GM04504 (cell line): ENCODE measurements around the gene MXRA7.

Experiments used
- DNase-seq: peaks from one replicate; pipeline ENCODE4 v3.0.0-alpha.2; 2012; ENCODE audit warnings: low read depth

MXRA7 gene

GRCh38 chr17:76677406-76677805, 33.4 kb downstream of the MXRA7 start:
- DNase-seq = no peak

- DNase-seq = no peak
These were observed 34.1 kb downstream of the MXRA7 start for GRCh38 chr17:76676629-76677028.

GRCh38 chr17:76675648-76676047, 35.1 kb downstream of the MXRA7 start:
- no peak for DNase-seq

- no peak for DNase-seq
These were observed 36.2 kb downstream of the MXRA7 start for GRCh38 chr17:76674600-76674999.

GRCh38 chr17:76673729-76674128, 37.0 kb downstream of the MXRA7 start:
- DNase-seq = no peak

GRCh38 chr17:76672892-76673291, 37.9 kb downstream of the MXRA7 start:
- DNase-seq = no peak

GRCh38 chr17:76672270-76672851, 38.4 kb downstream of the MXRA7 start:
- no peak for DNase-seq

- no peak for DNase-seq
These were observed 38.9 kb downstream of the MXRA7 start for GRCh38 chr17:76671912-76672262.

- DNase-seq = peak; percentile 100
These were observed 39.4 kb downstream of the MXRA7 start for GRCh38 chr17:76671123-76671911.

- no peak for DNase-seq
These were observed 40.0 kb downstream of the MXRA7 start for GRCh38 chr17:76670718-76671122.

GRCh38 chr17:76670020-76670717, 40.6 kb downstream of the MXRA7 start:
- DNase-seq = no peak

- no peak for DNase-seq
These were observed 42.8 kb downstream of the MXRA7 start for GRCh38 chr17:76667786-76668453.

GRCh38 chr17:76667491-76667755, 43.3 kb downstream of the MXRA7 start:
- DNase-seq = no peak

GRCh38 chr17:76660656-76661042, 50.1 kb downstream of the MXRA7 start:
- no peak for DNase-seq

GRCh38 chr17:76659928-76660655, 50.7 kb downstream of the MXRA7 start:
- no peak for DNase-seq

- no peak for DNase-seq
These were observed 52.5 kb downstream of the MXRA7 start for GRCh38 chr17:76658242-76658662.

- no peak for DNase-seq
These were observed 53.1 kb downstream of the MXRA7 start for GRCh38 chr17:76657505-76658241.

- no peak for DNase-seq
These were observed 56.4 kb downstream of the MXRA7 start for GRCh38 chr17:76654408-76654807.

GRCh38 chr17:76650504-76650903, 60.3 kb downstream of the MXRA7 start:
- DNase-seq = no peak

- DNase-seq = no peak
These were observed 64.1 kb downstream of the MXRA7 start for GRCh38 chr17:76646712-76647111.

GRCh38 chr17:76645481-76645880, 65.3 kb downstream of the MXRA7 start:
- DNase-seq = no peak

- no peak for DNase-seq
These were observed 65.8 kb downstream of the MXRA7 start for GRCh38 chr17:76644995-76645394.
